ENCODE data around the gene ZNF592.
"Not testable (repeated sequence)": the region's sequence is repeated elsewhere in the genome, so short reads cannot be mapped to it uniquely, and the experiment has no call there.

ZNF592 gene, protein sequence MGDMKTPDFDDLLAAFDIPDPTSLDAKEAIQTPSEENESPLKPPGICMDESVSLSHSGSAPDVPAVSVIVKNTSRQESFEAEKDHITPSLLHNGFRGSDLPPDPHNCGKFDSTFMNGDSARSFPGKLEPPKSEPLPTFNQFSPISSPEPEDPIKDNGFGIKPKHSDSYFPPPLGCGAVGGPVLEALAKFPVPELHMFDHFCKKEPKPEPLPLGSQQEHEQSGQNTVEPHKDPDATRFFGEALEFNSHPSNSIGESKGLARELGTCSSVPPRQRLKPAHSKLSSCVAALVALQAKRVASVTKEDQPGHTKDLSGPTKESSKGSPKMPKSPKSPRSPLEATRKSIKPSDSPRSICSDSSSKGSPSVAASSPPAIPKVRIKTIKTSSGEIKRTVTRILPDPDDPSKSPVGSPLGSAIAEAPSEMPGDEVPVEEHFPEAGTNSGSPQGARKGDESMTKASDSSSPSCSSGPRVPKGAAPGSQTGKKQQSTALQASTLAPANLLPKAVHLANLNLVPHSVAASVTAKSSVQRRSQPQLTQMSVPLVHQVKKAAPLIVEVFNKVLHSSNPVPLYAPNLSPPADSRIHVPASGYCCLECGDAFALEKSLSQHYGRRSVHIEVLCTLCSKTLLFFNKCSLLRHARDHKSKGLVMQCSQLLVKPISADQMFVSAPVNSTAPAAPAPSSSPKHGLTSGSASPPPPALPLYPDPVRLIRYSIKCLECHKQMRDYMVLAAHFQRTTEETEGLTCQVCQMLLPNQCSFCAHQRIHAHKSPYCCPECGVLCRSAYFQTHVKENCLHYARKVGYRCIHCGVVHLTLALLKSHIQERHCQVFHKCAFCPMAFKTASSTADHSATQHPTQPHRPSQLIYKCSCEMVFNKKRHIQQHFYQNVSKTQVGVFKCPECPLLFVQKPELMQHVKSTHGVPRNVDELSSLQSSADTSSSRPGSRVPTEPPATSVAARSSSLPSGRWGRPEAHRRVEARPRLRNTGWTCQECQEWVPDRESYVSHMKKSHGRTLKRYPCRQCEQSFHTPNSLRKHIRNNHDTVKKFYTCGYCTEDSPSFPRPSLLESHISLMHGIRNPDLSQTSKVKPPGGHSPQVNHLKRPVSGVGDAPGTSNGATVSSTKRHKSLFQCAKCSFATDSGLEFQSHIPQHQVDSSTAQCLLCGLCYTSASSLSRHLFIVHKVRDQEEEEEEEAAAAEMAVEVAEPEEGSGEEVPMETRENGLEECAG (N-terminal part only)

DNA sequence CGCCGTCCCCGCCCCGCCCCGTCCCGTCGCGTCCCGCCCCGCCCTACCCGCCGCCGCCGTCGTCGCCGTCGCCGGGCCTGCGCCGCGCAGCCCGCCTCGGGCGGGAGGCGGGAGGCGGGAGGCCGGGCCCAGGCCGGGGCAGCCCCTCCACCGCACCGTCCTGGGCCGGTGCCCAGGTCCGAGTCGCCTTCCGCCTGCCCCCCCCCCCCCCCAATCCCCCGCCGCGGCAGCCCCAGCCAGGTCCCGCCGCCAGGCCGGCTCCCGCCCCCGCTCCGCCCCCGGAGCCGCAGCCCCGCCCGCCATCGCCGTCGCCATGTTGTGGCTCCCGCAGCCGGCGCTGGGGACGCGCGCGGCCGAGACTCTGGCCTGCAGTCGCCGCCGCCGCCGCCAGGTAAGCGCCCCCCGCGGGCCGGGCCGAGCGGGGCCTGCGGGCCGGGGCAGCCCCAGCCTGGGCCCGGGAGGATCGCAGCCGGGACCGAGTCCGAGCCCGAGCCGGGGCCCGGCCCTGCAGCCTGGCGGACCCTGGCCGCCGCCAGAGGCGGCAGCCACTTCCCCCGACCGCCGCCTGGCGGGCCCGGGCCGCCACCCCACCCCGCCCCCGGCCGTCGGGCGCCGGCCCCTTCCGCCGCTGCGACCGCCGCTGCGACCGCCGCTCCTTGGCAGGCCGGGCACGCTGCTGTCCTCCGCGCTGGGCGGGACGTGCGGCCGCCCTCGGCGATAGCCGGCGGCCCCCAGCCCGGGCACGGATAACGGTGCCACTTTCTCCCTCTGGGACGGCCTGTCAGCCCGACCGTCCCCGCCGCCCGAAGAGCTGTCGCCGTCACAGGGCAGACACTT is at the start of gene ZNF592:
Gene ZNF592 (plus strand): TSS at position 319 of the 837 bp plus-strand sequence. CDS start 34,084 bp downstream, outside the sequence.
- intact Hi-C loops (cut with DNase I): loop anchor here (1.0 to 10.0 kb wide), 3 partner anchors 33 to 176 kb away; partner anchors contain the start of gene WDR73
- DNase-seq: peak; percentile 64 to 95 (median 72)

DNA sequence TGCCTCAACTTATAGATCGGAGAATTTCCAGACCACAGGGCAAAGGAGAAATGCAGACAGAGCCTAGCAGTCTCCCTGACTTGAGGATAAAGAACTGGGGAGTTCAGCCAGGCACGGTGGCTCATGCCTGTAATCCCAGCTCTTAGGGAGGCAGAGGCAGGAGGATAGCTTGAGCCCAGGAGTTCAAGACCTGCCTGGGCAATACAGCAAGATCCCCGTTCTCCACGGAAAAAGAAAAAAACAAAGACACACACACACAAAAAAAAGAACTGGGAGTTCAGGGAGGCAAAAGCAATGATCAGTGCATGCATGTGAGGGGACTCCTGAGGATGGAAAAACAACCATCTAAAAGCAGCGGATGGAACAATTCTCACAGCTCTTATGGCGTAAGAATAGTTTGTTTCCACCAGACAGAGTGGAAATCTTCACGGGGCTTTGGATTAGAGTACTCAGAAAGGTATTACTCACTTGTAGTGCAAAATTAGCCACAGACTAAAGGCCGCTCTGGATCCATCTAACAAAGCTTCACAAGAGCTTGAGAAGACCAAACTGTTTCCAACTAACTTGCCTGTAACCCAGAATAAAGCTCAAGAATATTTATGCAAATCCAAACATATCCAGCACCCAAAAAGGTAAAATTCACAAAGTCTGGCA is 48.7 kb upstream of the ZNF592 start:
- DNase-seq: no peak
- intact Hi-C loops (cut with DNase I): no loop called here

DNA sequence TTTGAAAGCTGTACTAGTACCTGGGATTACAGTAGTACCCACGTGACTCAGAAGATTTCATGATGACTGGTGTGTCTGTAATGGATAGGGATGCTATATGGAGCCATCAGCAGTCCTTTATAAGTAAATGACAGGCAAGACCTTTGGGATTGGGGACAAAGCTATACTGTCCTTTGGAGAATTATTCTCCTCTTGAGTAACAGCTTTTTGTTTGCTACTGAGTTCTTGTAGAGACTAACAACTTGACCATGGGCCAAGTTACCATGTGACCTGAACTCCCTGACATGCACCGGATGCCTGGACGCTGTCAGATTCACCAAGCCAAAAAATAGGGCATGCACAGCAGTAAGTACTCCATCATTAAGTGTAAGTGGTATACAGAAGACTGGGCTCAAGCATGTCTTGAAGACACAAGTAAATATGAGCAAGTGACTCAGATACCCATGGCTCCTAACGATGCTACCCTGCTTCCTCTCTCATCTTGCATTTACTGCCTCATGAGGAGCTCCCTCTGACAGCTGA is 45.4 kb upstream of the ZNF592 start:
- peak in 2 of 10 donors; percentile 12 to 36 for DNase-seq
- intact Hi-C loops (cut with DNase I): no loop called here

DNA sequence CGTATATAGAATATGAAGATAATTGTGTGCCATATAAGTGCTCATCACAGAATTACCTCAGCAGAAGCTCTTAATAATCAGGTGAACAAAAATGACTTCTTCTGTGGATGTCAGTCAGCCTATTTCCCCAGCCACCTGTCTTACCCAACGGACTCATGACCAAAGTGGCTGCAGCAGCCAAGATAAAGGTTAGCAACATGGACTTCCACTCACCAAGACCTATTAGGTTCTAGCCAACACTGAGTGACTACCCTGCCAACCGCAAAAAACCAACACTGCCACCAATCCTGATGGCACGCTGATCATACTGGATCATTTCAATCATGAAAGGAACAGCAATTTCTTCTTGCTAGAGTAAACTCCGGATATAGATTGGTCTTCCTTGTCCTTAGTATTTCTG is 44.6 kb upstream of the ZNF592 start:
- DNase-seq: no peak
- intact Hi-C loops (cut with DNase I): no loop called here

DNA sequence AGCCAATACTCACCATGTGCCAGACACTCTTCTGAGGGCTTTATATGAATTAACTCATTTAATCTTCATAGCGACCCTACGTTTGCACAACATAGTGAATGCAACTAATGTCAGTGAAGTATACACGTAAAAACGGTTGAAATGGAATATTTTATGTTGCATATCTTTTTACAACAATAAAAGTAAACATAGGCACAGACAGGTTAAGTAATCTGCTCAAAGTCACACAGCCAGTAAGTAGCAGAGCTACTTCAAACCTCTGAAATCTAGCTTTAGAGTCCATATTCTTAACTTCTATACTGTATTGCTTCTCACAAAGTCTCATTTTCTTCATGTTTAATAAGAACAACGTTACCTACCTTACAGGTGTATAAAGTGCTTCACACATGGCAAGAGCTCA is 34.0 kb upstream of the ZNF592 start:
- intact Hi-C loops (cut with DNase I): no loop called here
- no peak for DNase-seq

DNA sequence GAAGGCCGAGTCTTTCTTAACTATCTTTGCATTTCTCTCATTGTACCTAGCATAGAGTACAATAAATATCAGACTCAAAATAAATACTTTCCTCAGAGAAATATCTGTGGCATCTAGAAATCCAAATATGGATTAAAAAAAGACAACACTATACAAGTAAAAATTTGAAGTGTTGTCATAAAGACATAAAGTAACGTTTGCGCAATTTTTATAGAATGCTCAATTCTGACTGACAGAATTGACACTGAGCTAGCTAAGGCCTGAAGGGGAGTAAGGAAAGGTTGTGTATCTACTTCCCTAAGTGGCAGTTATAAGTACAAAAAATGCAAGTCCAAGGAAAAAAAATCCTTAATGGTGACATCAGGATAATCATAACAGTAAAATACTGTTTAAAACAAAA is 33.6 kb upstream of the ZNF592 start:
- intact Hi-C loops (cut with DNase I): loop anchor here (1.0 to 5.0 kb wide), 2 partner anchors 33 to 58 kb away; partner anchors contain the start of genes NMB and ZNF592
- DNase-seq: no peak

DNA sequence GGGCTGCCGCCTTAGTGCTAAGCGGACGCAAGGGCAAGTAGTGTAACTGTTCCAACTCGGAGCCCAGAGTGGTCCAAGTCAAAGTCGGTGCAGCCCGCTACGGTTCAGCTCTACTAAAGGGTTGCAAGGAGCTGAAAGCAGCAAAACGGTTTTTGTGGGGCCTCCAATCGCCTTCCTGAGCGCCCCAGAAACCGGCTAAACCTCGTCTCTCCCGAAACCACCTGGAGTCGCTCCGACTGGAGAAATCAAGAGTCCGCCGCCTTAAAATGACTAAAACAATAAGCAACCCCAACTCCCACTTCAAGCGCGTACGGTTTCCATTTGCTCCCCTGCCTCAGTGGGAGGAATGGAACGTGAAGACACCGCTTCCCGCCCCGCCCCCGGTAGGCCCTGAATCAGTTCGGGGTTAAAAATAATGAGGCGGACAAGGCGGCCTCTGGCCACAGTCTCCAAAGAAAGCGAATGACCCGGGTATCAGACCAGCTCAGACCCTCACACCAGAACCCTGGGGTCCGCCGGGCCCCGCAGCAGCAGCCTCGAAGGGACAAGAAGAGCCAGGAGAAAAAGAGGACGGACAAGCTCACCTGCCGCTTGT is 32.9 kb upstream of the ZNF592 start:
- intact Hi-C loops (cut with DNase I): loop anchor here (1.0 to 5.0 kb wide), 2 partner anchors 33 to 58 kb away; partner anchors contain the start of genes NMB and ZNF592
- DNase-seq: peak in 9 of 10 donors; percentile 11 to 80 (median 25)

DNA sequence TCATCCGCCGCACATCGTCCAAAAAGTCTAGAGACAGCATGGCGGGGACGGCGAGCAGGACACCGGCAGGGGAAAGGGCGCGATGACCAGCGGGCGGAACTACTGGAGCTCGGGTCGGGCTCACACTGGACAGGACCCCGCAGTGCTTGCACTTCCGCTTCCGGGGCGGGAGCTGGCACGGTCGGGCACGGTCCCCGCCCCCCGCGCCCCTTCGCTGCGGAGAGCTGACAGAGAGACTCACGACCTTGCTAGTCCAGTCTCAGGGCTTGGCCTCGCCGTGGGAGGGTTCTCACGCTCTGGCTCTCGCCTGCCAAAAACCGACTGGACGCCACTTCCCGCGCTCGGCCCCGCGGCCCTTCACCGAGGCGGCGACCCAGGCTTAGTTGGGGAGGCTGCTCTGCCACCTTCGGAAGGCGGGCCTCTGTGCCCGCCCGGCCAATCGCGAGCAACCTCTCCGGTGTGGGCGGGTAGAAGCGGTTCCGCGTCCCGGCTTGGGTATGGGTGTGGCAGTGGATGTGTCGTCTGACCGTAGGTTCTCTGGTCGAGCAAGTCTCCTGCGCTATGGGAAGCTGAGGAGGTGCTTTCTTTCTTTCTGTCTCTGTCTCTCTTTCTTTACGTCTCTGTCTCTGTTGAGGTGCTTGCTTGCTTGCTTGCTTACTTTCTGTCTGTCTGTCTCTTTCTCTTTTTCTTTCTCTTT is 32.2 kb upstream of the ZNF592 start, which contains the start of gene SEC11A:
Gene SEC11A (minus strand): TSS at position 104 of the 697 bp plus-strand sequence. CDS start 64 bp downstream, at position 40.
- DNase-seq: peak; percentile 94 to 99 (median 96)
- intact Hi-C loops (cut with DNase I): loop anchor here (5.0 kb wide), 1 partner anchor 59 kb away; the partner anchor contains the start of gene NMB

DNA sequence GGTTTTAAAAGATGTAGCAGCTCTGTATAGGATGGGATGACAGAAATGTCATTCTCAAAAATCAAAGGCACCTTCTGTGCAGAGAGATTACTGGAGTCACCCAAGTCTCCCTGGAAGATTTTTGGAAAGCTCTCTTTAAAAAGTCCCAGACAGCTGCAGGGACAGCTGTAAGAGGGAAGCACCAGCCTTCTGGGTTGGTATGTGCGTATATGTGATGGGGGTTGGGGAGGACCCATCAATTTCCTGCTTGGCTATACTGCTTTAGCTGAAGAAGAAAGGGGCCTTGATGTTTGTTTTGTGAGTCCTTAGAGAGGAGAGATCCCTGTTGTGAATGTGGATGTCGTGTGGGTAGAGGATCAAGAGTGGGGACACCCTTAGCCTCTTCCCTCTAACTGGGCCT is 27.0 kb upstream of the ZNF592 start:
- intact Hi-C loops (cut with DNase I): no loop called here
- no peak for DNase-seq

DNA sequence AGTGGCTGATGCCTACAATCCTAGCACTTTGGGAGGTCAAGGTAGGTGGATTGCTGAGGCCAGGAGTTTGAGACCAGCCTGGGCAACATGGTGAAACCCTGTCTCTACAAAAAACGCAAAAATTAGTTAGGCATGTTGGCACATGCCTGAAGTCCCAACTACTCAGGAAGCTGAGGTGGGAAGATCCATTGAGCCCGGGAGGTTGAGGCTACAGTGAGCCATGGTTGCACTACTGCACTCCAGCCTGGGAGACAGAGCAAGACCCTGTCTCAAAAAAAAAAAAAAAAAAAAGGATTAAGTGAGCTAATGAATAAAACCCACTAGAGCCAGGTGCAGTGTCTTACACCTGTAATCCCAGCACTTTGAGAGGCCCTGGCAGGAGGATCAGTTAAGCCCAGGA is 25.8 kb upstream of the ZNF592 start:
- intact Hi-C loops (cut with DNase I): no loop called here
- no peak for DNase-seq

DNA sequence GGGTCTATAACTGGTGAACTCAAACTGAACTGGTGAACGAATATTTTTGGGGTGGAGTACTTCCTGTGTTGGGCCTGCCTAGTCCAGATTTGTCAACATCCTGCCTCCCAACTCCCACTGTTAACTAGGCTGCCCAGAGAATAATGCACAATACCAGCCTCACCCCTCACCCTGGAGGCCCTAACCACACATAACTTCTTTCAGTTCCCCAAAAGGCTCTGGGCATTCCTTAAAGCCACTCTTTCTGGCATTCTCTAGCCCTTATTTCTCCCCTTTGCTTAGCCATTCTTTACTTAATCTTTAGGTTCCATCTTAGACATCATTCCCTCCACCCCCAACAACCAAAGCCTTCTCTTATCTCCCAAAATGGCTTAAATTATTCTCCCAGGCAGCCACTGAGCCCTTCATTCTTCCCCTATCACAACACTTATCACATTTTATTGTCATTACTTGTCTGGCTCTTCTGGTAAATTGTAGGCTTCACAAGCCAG is 23.3 kb upstream of the ZNF592 start:
- no peak for DNase-seq

DNA sequence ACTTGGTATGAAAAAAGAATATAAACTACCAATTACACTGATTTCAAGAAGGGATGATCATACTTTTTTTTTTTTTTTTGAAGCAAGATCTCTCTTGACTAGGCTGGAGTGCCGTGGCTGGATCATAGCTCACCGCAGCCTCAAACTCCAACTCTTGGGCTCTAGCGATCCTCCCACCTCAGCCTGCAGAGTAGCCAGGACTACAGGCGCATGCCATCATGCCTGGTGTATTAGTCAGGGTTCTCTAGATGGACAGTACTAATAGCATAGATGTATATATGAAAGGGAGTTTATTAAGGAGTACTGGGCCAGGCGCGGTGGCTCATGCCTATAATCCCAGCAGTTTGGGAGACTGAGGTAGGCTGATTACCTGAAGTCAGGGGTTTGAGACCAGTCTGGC is 21.0 kb upstream of the ZNF592 start:
- intact Hi-C loops (cut with DNase I): no loop called here
- DNase-seq: no peak

More for the DNA sequence above, 23.3 kb upstream of the ZNF592 start:
- intact Hi-C loops (cut with DNase I): no loop called here

DNA sequence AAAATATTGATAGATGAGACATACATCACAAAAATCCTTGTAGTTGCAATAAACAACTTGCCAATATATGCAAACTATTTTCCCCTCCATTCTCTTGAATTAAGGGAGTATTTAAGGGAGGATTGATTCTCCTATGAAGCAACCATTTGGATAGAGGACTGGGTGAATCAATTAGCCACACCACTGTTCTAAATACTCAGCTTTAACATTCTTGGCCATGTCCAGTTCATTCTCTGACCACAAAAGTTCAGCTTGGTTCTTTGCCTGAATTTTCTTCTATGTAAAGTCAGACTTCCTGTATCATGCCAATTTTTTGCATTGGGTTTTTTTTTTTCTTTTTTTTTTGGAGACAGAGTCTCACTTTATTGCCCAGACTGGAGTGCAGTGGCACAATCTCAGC is 16.6 kb upstream of the ZNF592 start:
- intact Hi-C loops (cut with DNase I): no loop called here
- DNase-seq: no peak

DNA sequence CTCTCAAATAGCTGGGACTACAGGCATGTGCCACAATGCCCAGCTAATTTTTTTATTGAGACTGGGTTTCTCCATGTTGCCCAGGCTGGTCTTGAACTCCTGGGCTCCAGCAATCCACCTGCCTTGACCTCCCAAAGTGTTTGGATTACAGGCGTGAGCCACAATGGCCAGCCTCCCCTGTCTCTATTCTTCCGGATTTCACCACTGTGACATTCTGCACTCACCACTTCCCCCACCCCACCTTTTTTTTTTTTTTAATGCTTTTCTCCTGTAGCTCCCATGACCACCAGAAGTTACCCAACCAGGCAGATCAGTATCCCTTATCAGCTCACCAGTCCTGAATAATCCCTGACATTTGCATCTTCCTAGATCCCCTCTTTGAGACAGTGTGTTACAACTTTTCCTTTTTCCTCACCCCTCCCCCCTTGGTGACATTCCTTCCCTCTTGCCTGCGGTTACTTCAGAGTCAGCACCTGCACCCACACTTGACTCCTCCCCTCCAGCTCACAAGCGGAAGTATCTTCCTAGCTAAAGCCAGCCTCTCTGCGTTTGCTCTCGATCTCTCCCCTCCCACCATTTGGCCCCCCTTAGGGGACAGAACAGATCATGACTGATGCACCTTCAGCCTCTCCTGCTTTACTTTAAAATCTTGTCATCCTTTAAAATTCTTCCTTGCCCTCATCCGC is 13.5 kb upstream of the ZNF592 start:
- intact Hi-C loops (cut with DNase I): no loop called here
- peak in 1 of 10 donors; percentile 20 for DNase-seq

DNA sequence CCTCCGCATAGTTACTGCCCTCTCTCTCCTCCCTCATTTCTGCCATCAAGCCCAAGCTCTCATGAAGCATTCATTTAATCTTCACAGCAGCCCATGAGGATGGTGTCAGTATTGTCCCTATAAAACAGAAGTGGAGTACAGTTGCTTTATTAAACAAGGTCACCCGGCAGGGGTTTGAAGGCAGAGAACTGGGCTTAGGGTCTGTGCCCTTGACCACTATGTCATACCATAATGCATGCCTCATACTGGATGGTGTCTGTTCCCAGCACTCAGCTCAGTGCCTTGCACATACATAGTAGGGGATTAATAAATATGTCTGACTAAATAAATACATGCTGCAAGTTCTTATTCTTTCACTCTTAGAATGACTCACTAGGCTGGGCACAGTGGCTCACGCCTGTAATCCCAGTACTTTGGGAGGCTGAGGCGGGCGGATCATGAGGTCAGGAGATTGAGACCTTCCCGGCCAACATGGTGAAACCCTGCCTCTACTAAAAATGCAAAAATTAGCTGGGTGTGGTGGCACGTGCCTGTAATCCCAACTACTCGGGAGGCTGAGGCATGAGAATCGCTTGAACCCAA is 12.8 kb upstream of the ZNF592 start:
- intact Hi-C loops (cut with DNase I); DNase-seq: not testable (repeated sequence)

DNA sequence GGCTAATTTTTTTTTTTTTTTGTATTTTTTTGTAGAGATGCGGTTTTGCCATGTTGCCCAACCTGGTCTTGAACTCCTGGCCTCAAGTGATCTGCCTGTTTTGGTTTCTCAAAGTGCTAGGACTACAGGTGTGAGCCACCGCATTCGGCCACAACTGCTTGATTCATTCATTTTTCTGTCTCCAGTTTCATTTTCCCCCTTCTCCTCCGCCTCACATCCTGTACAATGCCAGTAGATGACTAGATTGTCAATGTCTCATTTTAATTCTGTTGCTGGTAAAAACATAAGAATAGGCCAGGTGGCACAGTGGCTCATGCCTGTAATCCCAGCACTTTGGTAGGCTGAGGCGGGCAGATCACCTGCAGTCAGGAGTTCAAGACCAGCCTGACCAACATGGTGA is 12.0 kb upstream of the ZNF592 start:
- DNase-seq: no peak
- intact Hi-C loops (cut with DNase I): no loop called here

Measured in posterior cingulate gyrus (tissue), 11 donors.